ENCODE measurements around the gene MRPS18C. TPM values are rescaled to one million over a fixed set of nuclear protein-coding genes. Genes with fewer than 3 reads are reported as not detected.
"Not testable (repeated sequence)": the region's sequence is repeated elsewhere in the genome, so short reads cannot be mapped to it uniquely, and the experiment has no call there.

MRPS18C gene
- total and polyA plus RNA-seq, 2 of the 4 experiments (the other 2 are of a cell fraction), result 8.6 to 12.2 TPM

DNA sequence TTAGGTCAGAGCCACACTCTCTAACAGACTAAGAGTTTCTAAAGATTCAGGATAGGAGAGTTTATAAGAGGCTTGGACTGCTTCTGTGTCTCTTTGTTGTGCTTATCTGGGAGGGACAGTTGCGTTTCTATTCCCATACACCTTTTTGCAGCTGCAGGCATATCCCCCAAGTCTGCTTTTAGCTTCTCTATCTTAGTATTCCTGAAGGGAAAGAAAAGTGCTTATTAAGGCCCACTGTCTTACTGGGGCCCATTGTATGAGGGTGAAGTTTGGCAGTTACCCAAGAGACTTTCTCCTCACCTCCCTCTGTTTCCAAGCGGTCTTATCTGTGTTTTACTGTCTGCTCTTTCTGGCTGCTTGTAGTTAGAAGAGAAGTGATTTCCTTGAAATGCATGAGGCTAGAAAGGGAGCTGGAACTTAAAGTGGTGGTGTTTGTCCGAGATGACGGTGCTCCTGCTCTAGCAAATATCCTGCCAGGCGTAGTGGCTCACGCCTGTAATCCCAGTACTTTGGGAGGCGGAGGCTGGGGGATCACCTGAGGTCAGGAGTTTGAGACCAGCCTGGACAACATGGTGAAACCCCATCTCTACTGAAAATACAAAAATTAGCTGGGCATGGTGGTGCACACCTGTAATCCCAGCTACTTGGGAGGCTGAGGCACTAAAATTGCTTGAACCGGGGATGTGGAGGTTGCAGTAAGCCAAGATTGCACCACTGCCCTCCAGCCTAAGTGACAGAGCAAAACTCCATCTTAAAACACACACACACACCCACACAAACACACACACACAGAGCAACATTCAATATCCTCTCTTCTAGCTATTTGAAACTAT is 40.4 kb downstream of the MRPS18C start:
- H3K36me3 ChIP-seq (ENCODE audit: control insufficient read depth, insufficient read depth, low read length); intact Hi-C loops (cut with micrococcal nuclease); POLR2A ChIA-PET (ENCODE audit: unreplicated experiment); H3K4ac ChIP-seq (ENCODE audit: low read depth, low read length); H3K4me3 ChIP-seq (ENCODE audit: insufficient read depth, low read depth, low read length); H3K56ac ChIP-seq (ENCODE audit: extremely low read depth, insufficient read depth, low read length); H2BK15ac ChIP-seq (ENCODE audit: low read depth, low read length); in situ Hi-C loops (cut with MboI; ENCODE audit: low sequenced_read_pairs); ATAC-seq (ENCODE audit: low read depth); H4K8ac ChIP-seq (ENCODE audit: low read depth in 2 of 2, low read length in 2 of 2); DNase-seq; H3K27ac ChIP-seq (ENCODE audit: insufficient read depth, low read length); CTCF ChIA-PET; H3K9ac ChIP-seq (ENCODE audit: low read depth, low read length); H2AFZ ChIP-seq (replicated peaks; ENCODE audit: low read length, poor library complexity); H4K5ac ChIP-seq (ENCODE audit: low read depth, low read length); H4K91ac ChIP-seq (ENCODE audit: insufficient read depth, low read depth, low read length); H3K4me2 ChIP-seq (ENCODE audit: low read depth, low read length); H4K20me1 ChIP-seq (ENCODE audit: insufficient read depth, low read length); H2BK5ac ChIP-seq (ENCODE audit: low read depth, low read length, poor library complexity, severe bottlenecking); H3K79me1 ChIP-seq (ENCODE audit: low read depth in 1 of 2, low read length in 2 of 2); H3K9me3 ChIP-seq (ENCODE audit: control insufficient read depth, insufficient read depth, low read length); H2BK20ac ChIP-seq (ENCODE audit: low read depth, low read length); H2AK9ac ChIP-seq (replicated peaks; ENCODE audit: low read depth, low read length, poor library complexity); H3K18ac ChIP-seq (ENCODE audit: low read depth, low read length); H3K4me1 ChIP-seq (ENCODE audit: control insufficient read depth, insufficient read depth, low read length); H3K9me1 ChIP-seq (ENCODE audit: insufficient read depth, low read length); H2AK5ac ChIP-seq (ENCODE audit: low read depth, low read length); H3K14ac ChIP-seq (replicated peaks; ENCODE audit: low read depth, low read length); dilution Hi-C loops (cut with HindIII; ENCODE audit: low sequenced_read_pairs, unreplicated experiment); H3K23ac ChIP-seq (ENCODE audit: low read depth, low read length); H2BK120ac ChIP-seq (ENCODE audit: low read depth, low read length); BruUV-seq (replicated peaks); H3K27me3 ChIP-seq (ENCODE audit: control insufficient read depth, insufficient read depth, low read length): not testable (repeated sequence)
- WGBS, 2 experiments (ENCODE audit: extremely low coverage in 2 of 2, insufficient read length in 1 of 2), result 62% methylated on average over 4 of the region's 8 CpGs; no CpG with 5 or more reads in 1 of the 2 experiments

Measured in IMR-90 (cell line).